Activated CD4-positive, alpha-beta T cell treated with anti-CD3 and anti-CD28 coated beads, Interleukin-2, amount 10 ng/mL, durations not matched to agents 24 days and 14 days (primary cell): ENCODE results near the gene FRAT2. TPM values are rescaled to one million over a fixed set of nuclear protein-coding genes. Genes with fewer than 3 reads are reported as not detected.
"Not testable (repeated sequence)": the region's sequence is repeated elsewhere in the genome, so short reads cannot be mapped to it uniquely, and the experiment has no call there.

Experiments used
- DNase-seq: peaks from one replicate; pipeline ENCODE4 v3.0.0; 2022
- H3K27ac Mint-ChIP-seq: one replicate; pipeline ENCODE4 v1.8.0; 2022; ENCODE audit warnings: mild to moderate bottlenecking, mixed read lengths
- H3K27me3 Mint-ChIP-seq: one replicate; pipeline ENCODE4 v1.8.0; 2022; ENCODE audit warnings: mixed read lengths
- H3K36me3 Mint-ChIP-seq: one replicate; pipeline ENCODE4 v1.8.0; 2022; ENCODE audit warnings: low read depth, mild to moderate bottlenecking, mixed read lengths
- H3K4me1 Mint-ChIP-seq: one replicate; pipeline ENCODE4 v1.8.0; 2021; ENCODE audit warnings: mixed read lengths
- H3K4me3 Mint-ChIP-seq: one replicate; pipeline ENCODE4 v1.8.0; 2022; ENCODE audit warnings: mild to moderate bottlenecking, moderate library complexity, mixed read lengths
- H3K9me3 Mint-ChIP-seq: one replicate; pipeline ENCODE4 v1.8.0; 2021; ENCODE audit warnings: mixed read lengths
- intact Hi-C: fragments of 100-400 bp; cut with micrococcal nuclease; formaldehyde crosslinking; loops from one replicate; pipeline ENCODE4 v1.15.1; 2023
- total RNA-seq: library from RNA; stranded (reverse); gene quantifications from 2 replicates; pipeline ENCODE4 v1.2.3, GENCODE V29; 2022

The FRAT2 gene
- total RNA-seq, 1 donor from 2014 or later: 8.7 TPM

GRCh38 chr10:97363071-97363470, 28.5 kb upstream of the FRAT2 start:
- no peaks in the 10 kb centered on the region for H3K9me3 Mint-ChIP-seq
- H3K4me1 Mint-ChIP-seq: no peaks in the 10 kb centered on the region
- no peak overlapping the region for H3K27ac Mint-ChIP-seq
- intact Hi-C loops: no loop called here
- peaks cover 50% of the 10 kb centered on the region for H3K36me3 Mint-ChIP-seq
- no peak for DNase-seq
- H3K4me3 Mint-ChIP-seq: no peak overlapping the region
- no peaks in the 10 kb centered on the region for H3K27me3 Mint-ChIP-seq

GRCh38 chr10:97362310-97363033, 27.9 kb upstream of the FRAT2 start:
- Mint-ChIP-seq H3K4me3 (no peak overlapping the region), H3K27ac (no peak overlapping the region), H3K27me3 (no peaks in the 10 kb centered on the region), H3K4me1 (no peaks in the 10 kb centered on the region), H3K9me3 (no peaks in the 10 kb centered on the region), H3K36me3 (peaks cover 54% of the 10 kb centered on the region)
- DNase-seq: no peak
- intact Hi-C loops: no loop called here

- H3K4me3 Mint-ChIP-seq: no peak overlapping the region
- no peaks in the 10 kb centered on the region for H3K4me1 Mint-ChIP-seq
- DNase-seq: no peak
- intact Hi-C loops: no loop called here
- H3K36me3 Mint-ChIP-seq: peaks cover 54% of the 10 kb centered on the region
- no peak overlapping the region for H3K27ac Mint-ChIP-seq
- H3K27me3 Mint-ChIP-seq: no peaks in the 10 kb centered on the region
- H3K9me3 Mint-ChIP-seq: no peaks in the 10 kb centered on the region
These were observed 27.0 kb upstream of the FRAT2 start for GRCh38 chr10:97361537-97361901.

DNA sequence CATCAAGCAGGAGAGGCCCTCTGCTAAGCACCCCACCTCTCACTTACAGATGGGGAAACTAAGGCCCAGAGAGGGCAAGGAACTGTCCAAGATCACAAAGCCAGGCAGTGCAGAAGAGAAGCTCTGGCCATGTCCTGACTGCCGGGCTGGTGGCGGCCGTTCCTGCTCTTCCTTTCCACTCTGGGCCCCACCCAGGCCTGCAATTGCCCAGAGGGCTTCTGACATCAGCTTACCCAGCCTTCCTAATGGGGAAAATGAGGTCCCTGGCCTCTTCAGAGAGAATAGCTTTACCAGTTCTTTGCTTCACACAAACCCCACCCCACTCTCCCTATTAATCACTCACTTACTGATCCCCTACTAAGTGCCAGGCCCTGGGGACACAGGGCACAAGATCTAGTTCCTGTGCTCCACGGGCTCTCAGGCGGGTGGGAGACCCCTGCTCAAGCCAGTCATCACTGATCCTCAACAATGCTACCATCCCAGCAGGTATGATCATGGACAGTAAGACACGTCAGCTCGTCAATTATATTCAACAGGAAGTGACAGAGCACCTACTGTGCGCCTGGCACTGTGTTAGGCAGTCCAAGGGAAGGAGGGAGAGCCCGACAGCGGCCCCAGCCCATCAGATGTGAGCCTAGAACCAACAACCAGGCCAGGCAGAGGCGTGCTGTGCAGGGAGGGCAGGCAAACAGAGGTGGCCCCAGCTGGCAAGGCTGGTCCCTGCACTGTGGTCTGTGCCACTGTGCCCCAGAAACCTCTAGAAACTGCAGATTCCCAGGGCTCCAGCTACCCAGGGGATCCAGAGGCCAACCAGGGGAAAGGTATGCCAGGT, 26.4 kb upstream of the FRAT2 start:
- Mint-ChIP-seq H3K9me3 (no peaks in the 10 kb centered on the region), H3K27me3 (no peaks in the 10 kb centered on the region), H3K36me3 (peaks cover 54% of the 10 kb centered on the region), H3K4me3 (no peak overlapping the region), H3K4me1 (no peaks in the 10 kb centered on the region), H3K27ac (no peak overlapping the region)
- intact Hi-C loops: no loop called here
- no peak for DNase-seq

- no peaks in the 10 kb centered on the region for H3K9me3 Mint-ChIP-seq
- intact Hi-C loops: no loop called here
- no peak for DNase-seq
- H3K36me3 Mint-ChIP-seq: peaks cover 42% of the 10 kb centered on the region
- H3K27ac Mint-ChIP-seq: no peak overlapping the region
- no peak overlapping the region for H3K4me3 Mint-ChIP-seq
- H3K27me3 Mint-ChIP-seq: no peaks in the 10 kb centered on the region
- H3K4me1 Mint-ChIP-seq: no peaks in the 10 kb centered on the region
These were observed 24.3 kb upstream of the FRAT2 start for GRCh38 chr10:97358781-97359180.

DNA sequence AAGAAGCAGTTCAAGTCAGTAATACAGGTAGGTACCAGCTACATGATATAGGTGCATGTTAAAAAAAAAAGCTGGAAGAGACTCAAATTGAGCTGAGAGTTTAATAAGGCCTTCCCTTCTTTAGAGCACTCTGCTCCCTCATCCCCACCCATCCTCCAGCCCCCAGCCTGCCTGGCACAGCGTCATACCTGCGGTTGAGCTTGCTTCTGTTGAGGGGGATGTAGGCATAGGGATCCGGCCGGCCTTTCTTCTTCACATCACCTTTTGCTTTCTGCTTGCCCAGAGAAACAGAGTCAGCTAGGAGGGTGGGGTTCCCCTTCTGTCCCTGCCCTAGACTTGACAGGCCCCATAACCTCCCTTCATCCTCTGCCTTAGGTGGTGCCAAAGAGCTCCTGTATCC, 23.8 kb upstream of the FRAT2 start:
- Mint-ChIP-seq H3K4me3 (no peak overlapping the region), H3K9me3 (no peaks in the 10 kb centered on the region), H3K27me3 (no peaks in the 10 kb centered on the region), H3K27ac (no peak overlapping the region), H3K4me1 (no peaks in the 10 kb centered on the region), H3K36me3 (peaks cover 39% of the 10 kb centered on the region)
- no peak for DNase-seq
- intact Hi-C loops: no loop called here

DNA sequence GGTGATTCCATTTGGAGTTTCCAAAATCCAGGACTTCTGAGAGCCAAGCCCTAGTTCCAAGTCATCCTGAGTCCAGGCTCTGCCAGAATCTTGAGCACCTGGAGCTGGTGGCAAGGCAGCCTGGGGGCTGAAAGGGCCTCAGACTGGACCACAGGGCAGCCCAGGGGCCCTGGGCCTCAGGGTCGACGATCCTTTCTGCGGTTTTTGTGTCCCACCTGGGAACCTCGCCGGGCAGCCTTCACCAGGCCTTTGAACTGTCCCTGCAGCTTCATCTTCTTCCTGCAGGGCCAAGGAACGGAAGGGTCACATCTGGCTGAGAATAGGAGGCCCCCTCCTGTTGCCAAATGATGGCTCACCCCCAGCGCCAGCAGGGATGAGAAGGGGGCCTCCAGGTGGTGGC, 22.4 kb upstream of the FRAT2 start:
- peaks cover 36% of the 10 kb centered on the region for H3K36me3 Mint-ChIP-seq
- no peaks in the 10 kb centered on the region for H3K4me1 Mint-ChIP-seq
- no peaks in the 10 kb centered on the region for H3K9me3 Mint-ChIP-seq
- H3K27ac Mint-ChIP-seq: no peak overlapping the region
- H3K4me3 Mint-ChIP-seq: no peak overlapping the region
- no peaks in the 10 kb centered on the region for H3K27me3 Mint-ChIP-seq
- intact Hi-C loops: no loop called here
- no peak for DNase-seq

DNA sequence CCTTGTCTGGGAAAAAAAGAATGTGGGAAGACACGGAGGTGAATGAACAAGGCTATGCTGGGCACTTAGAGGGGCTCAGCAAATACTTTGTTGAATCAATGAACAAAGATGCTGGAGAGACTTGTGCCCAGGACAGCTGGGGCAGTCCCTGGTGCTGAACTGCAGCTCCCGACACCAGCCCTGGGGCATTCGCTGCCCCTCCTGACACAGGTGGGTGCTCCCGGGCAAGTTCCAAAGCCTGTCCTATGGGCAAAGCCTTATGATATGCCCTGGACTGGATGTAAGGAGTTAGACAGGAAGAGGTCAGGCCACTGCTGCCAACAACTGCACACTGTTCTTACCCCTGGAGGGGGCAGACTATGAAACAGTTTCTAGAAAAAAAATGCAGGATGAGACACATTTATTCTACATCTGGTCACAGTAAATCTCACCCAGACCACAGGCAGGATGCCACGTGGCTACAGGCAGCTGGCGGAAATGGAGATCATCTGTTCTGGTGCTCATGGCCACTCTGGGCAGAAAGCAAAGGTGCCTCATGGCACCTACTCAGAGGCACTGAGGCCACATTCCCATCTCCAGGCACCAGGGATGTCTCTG, 21.9 kb upstream of the FRAT2 start:
- H3K27me3 Mint-ChIP-seq: no peaks in the 10 kb centered on the region
- DNase-seq: no peak
- H3K36me3 Mint-ChIP-seq: peaks cover 35% of the 10 kb centered on the region
- no peaks in the 10 kb centered on the region for H3K9me3 Mint-ChIP-seq
- H3K4me1 Mint-ChIP-seq: no peaks in the 10 kb centered on the region
- no peak overlapping the region for H3K4me3 Mint-ChIP-seq
- H3K27ac Mint-ChIP-seq: no peak overlapping the region
- intact Hi-C loops: no loop called here

DNA sequence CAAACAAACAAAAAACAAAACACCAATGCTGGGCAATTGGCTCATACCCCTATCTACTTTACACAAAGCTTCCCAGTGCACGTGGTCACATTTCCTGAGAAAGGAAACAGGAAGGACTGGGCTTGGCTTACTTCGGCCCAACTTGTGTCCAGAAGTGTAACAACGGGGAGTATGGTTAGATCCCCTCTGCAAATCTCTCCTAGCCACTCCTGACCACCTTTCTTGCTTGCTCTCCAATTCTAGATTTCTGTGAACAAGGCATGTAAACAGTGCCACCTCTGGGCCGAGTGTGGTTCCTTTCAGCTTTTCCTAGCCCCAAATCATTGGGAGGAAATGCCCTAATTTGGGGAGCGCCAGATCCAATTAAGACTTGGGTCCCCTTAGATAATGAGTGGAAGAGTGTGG, 21.0 kb upstream of the FRAT2 start:
- peak; percentile 65 for DNase-seq

DNA sequence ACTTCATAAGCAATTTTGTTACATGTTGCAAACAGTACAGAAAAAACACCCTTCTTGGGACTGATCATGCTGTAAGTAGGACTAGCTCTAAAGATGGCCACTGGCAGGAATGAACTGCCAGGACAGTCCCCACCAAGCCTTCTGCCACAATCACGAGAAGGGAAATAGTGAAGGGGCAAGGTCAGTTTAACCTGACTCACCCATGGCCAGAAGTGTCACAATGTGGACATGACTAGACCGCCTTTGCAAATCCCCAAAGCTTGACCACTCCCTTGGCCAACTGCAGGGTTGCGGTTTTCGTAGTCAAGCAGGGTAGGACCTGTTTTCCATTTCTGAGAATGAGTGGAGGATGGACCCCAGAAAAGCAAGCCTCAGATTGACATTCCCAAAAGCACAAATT, 19.4 kb upstream of the FRAT2 start:
- DNase-seq: no peak
- intact Hi-C loops: no loop called here

More for the DNA sequence above, 21.0 kb upstream of the FRAT2 start:
- Mint-ChIP-seq H3K27ac (no peak overlapping the region), H3K4me1 (no peaks in the 10 kb centered on the region), H3K9me3 (no peaks in the 10 kb centered on the region), H3K4me3 (no peak overlapping the region), H3K27me3 (no peaks in the 10 kb centered on the region), H3K36me3 (peaks cover 31% of the 10 kb centered on the region)
- intact Hi-C loops: no loop called here

GRCh38 chr10:97349752-97350513, 15.4 kb upstream of the FRAT2 start:
- intact Hi-C loops: no loop called here
- no peak overlapping the region for H3K4me3 Mint-ChIP-seq
- H3K27ac Mint-ChIP-seq: no peak overlapping the region
- H3K4me1 Mint-ChIP-seq: no peaks in the 10 kb centered on the region
- peaks cover 5% of the 10 kb centered on the region for H3K36me3 Mint-ChIP-seq
- no peaks in the 10 kb centered on the region for H3K27me3 Mint-ChIP-seq
- H3K9me3 Mint-ChIP-seq: no peaks in the 10 kb centered on the region
- no peak for DNase-seq

More for the DNA sequence above, 19.4 kb upstream of the FRAT2 start:
- Mint-ChIP-seq H3K4me1 (no peaks in the 10 kb centered on the region), H3K36me3 (peaks cover 31% of the 10 kb centered on the region), H3K27me3 (no peaks in the 10 kb centered on the region), H3K27ac (no peak overlapping the region), H3K9me3 (no peaks in the 10 kb centered on the region), H3K4me3 (no peak overlapping the region)

DNA sequence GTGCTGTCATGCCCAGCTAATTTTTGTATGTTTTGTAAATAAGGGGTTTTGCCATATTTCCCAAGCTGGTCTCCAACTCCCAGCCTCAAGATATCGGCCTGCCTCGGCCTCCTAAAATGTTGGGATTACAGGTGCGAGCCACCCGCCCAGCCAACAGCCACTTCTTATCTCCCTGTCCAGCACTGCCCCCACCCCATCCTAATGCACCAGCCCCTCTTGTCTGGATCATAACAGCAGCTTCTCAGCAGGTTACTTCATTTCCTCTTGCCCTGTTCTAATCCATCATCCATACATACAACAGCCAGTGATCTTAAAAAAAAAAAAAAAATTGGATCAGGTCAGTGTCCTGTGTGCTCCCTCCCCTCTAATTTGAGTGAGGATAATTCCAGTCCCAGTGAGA, 12.8 kb upstream of the FRAT2 start:
- H3K27ac Mint-ChIP-seq: no peak overlapping the region
- no peaks in the 10 kb centered on the region for H3K4me1 Mint-ChIP-seq
- intact Hi-C loops: no loop called here
- H3K27me3 Mint-ChIP-seq: peaks cover 4% of the 10 kb centered on the region
- DNase-seq: no peak
- no peak overlapping the region for H3K4me3 Mint-ChIP-seq
- peaks cover 5% of the 10 kb centered on the region for H3K36me3 Mint-ChIP-seq
- H3K9me3 Mint-ChIP-seq: no peaks in the 10 kb centered on the region

DNA sequence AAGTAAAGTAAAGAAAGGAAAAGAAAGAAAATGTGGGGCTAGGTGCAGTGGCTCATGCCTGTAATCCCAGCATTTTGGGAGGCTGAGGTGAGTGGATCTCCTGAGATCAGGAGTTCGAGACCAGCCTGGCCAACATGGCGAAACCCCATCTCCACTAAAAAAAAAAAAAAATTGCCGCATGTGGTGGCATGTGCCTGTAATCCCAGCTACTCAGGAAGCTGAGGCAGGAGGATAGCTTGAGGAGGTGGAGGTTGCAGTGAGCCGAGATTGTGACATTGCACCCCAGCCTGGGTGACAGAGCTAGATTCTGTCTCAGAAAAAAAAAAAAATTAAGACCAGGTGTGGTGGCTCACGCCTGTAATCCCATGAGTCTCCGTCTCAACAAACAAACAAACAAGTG, 9.1 kb upstream of the FRAT2 start:
- H3K36me3 Mint-ChIP-seq, DNase-seq, intact Hi-C loops, H3K9me3 Mint-ChIP-seq, H3K4me1 Mint-ChIP-seq, H3K4me3 Mint-ChIP-seq, H3K27ac Mint-ChIP-seq: not testable (repeated sequence)
- peaks cover 14% of the 10 kb centered on the region for H3K27me3 Mint-ChIP-seq

- H3K4me1 Mint-ChIP-seq: peaks cover 3% of the 10 kb centered on the region
- DNase-seq: no peak
- no peaks in the 10 kb centered on the region for H3K36me3 Mint-ChIP-seq
- H3K4me3 Mint-ChIP-seq: no peak overlapping the region
- peaks cover 29% of the 10 kb centered on the region for H3K27me3 Mint-ChIP-seq
- no peaks in the 10 kb centered on the region for H3K9me3 Mint-ChIP-seq
- H3K27ac Mint-ChIP-seq: no peak overlapping the region
- intact Hi-C loops: no loop called here
These were observed 6.9 kb upstream of the FRAT2 start for GRCh38 chr10:97341416-97341815.
